Measurements from ENCODE around the gene RNF40. TPM values are rescaled to one million over a fixed set of nuclear protein-coding genes. Genes with fewer than 3 reads are reported as not detected.

The RNF40 gene
- total and polyA plus RNA-seq, 2 of the 8 experiments (the other 6 are each of a cell fraction or from before 2014, with no cell fraction given), result 38.5 to 68.7 TPM

- POLR2A ChIA-PET (ENCODE audit: partially characterized antibody), result interaction anchor here (1.3 to 9.0 kb wide), 5 partner anchors 12 to 20 kb away, joined by 3 to 92 read pairs (median 14); partner anchors contain the start of gene PHKG2
- H4K8ac ChIP-seq (ENCODE audit: extremely low read depth, insufficient read depth, low read length), result peak overlapping the region; percentile 62; the same call in 1 of the 2 replicates
- H3K4ac ChIP-seq (replicated peaks; ENCODE audit: insufficient read length, low read depth, low read length), result no peak overlapping the region
- no peak overlapping the region for H3K23ac ChIP-seq (ENCODE audit: insufficient read length)
- no peak overlapping the region for H2AK5ac ChIP-seq (ENCODE audit: low read depth, low read length)
- H2BK20ac ChIP-seq (ENCODE audit: low read length), result no peak overlapping the region
- no peak overlapping the region for H2BK12ac ChIP-seq (ENCODE audit: low read depth, low read length)
- FAIRE-seq (no peak), DNase-seq (ENCODE audit: low read depth in 1 of 2, low spot score in 2 of 2) (no peak)
- no peak overlapping the region for H2BK15ac ChIP-seq (ENCODE audit: low read length)
- no peak overlapping the region for H2AFZ ChIP-seq (ENCODE audit: low read length)
- H3K27me3 ChIP-seq (replicated peaks in 1 of 4; ENCODE audit: control insufficient read depth in 3 of 4, extremely low read depth in 1 of 4, insufficient read depth in 3 of 4, low read length in 3 of 4), result no peaks in the 10 kb centered on the region; a peak in 1 of 7 replicates
- no peak overlapping the region for H2BK120ac ChIP-seq (replicated peaks; ENCODE audit: low read depth, low read length)
- no peak overlapping the region for H3K18ac ChIP-seq (ENCODE audit: extremely low read depth, low read length)
- no peak overlapping the region for H4K91ac ChIP-seq (replicated peaks; ENCODE audit: insufficient read length, low read length)
- H4K5ac ChIP-seq (ENCODE audit: insufficient read length, low read depth, low read length), result no peak overlapping the region
- no peaks in the 10 kb centered on the region for H3K9me3 ChIP-seq (ENCODE audit: insufficient read depth in 2 of 2, low read depth in 1 of 2, low read length in 1 of 2)
- CTCF ChIA-PET (ENCODE audit: partially characterized antibody), result interaction anchor here (1.4 to 1.8 kb wide), 2 partner anchors 12 to 15 kb away, joined by 4 to 7 read pairs; no protein-coding TSS in a partner anchor
- peaks cover 28 to 51% (median 42%) of the 10 kb centered on the region in 4 experiments for H3K36me3 ChIP-seq (ENCODE audit: control insufficient read depth in 2 of 4, insufficient read depth in 4 of 4, low read length in 3 of 4)
- H3K4me3 ChIP-seq (ENCODE audit: extremely low read depth in 1 of 4, insufficient read depth in 2 of 4, low read depth in 3 of 4, low read length in 4 of 4), result peak overlapping the region; percentile 80 to 97 (median 92); a peak in 7 of 8 replicates
- WGBS, 2 experiments (ENCODE audit: extremely low coverage in 1 of 2, insufficient coverage in 1 of 2, insufficient read length in 1 of 2, insufficient replicate concordance in 2 of 2, low coverage in 1 of 2, low lambda C conversion rate in 2 of 2, missing lambda C conversion rate in 1 of 2), result 80% methylated on average over 15 of the region's 15 CpGs; no CpG with 5 or more reads in 1 of the 2 experiments
- H3K79me2 ChIP-seq (ENCODE audit: control insufficient read depth in 1 of 2, insufficient read depth in 2 of 2, low read length in 2 of 2), result peaks cover 4 to 20% of the 10 kb centered on the region in 2 experiments; a peak in 2 of 4 replicates
- H4K20me1 ChIP-seq (replicated peaks in 1 of 2; ENCODE audit: control insufficient read depth in 1 of 2, insufficient read depth in 2 of 2, low read length in 2 of 2), result peaks cover 6 to 7% of the 10 kb centered on the region in 2 experiments
- no peak overlapping the region for H3K56ac ChIP-seq (replicated peaks; ENCODE audit: insufficient read length, low read depth, low read length)
- H3K27ac ChIP-seq (ENCODE audit: low read depth, low read length), result 0 out of 2 replicates have a peak overlapping the region, but pooled peaks have one; percentile 88
- H3K4me1 ChIP-seq (replicated peaks in 1 of 4; ENCODE audit: control insufficient read depth in 3 of 4, insufficient read depth in 4 of 4, low read length in 3 of 4), result peaks cover 0 to 11% (median 2%) of the 10 kb centered on the region in 4 experiments; a peak in 4 of 7 replicates
- H3K23me2 ChIP-seq (ENCODE audit: low read depth, low read length), result peaks cover 14% of the 10 kb centered on the region
- peak overlapping the region in 3 of 4 experiments; percentile 87 to 89 (median 89); a peak in 6 of 7 replicates for H3K9ac ChIP-seq (replicated peaks in 1 of 4; ENCODE audit: extremely low read depth in 1 of 4, low read depth in 3 of 4, low read length in 3 of 4)
- H2BK5ac ChIP-seq (ENCODE audit: low read depth, low read length), result no peak overlapping the region; the same call in 1 of the 2 replicates
- H3K14ac ChIP-seq (ENCODE audit: insufficient read length), result no peak overlapping the region
- peak overlapping the region; percentile 68 to 94 for H3K4me2 ChIP-seq (ENCODE audit: insufficient read depth in 1 of 2, low read depth in 2 of 2, low read length in 2 of 2)
- H3K79me1 ChIP-seq (ENCODE audit: low read depth, low read length), result peaks cover 3% of the 10 kb centered on the region; the same call in 1 of the 2 replicates
- TF ChIP-seq RBBP5 (IDR thresholded peaks at IDR 0.05; ENCODE audit: borderline replicate concordance, low read depth, low read length), result no peak
- no peak for TF ChIP-seq JUN (IDR thresholded peaks at IDR 0.05; ENCODE audit: low read depth, low read length)
- TF ChIP-seq PHF8 (conservative IDR thresholded peaks at IDR 0.05; ENCODE audit: low read depth, low read length), result no peak
- TF ChIP-seq SRF (IDR thresholded peaks at IDR 0.05; ENCODE audit: low read depth, low read length), result no peak
- no peak for TF ChIP-seq NRF1 (IDR thresholded peaks at IDR 0.05; ENCODE audit: low read depth, low read length)
- no peak for TF ChIP-seq MAFK (IDR thresholded peaks at IDR 0.05; ENCODE audit: low read depth, low read length)
- no peak for TF ChIP-seq FOSL1 (IDR thresholded peaks at IDR 0.05; ENCODE audit: insufficient read depth, low read depth, low read length)
- no peak for TF ChIP-seq RXRA (IDR thresholded peaks at IDR 0.05; ENCODE audit: insufficient read depth, low read depth, low read length)
- TF ChIP-seq CHD2 (IDR thresholded peaks at IDR 0.05; ENCODE audit: low read length), result no peak
- TF ChIP-seq CBX5 (IDR thresholded peaks at IDR 0.05; ENCODE audit: low read depth, low read length), result no peak
- no peak for TF ChIP-seq EGR1 (IDR thresholded peaks at IDR 0.05; ENCODE audit: borderline replicate concordance, low read depth, low read length)
- TF ChIP-seq SP4 (IDR thresholded peaks at IDR 0.05; ENCODE audit: low read length), result no peak
These were observed 1.0 kb downstream of the RNF40 start for GRCh38 chr16:30762991-30763725.

Measured in H1 (cell line).